GM23338 (cell line): ENCODE measurements around the gene TRDMT1.

Experiments used
- CREB1 ChIP-seq: fragments of 250-450 bp; sonication (Bioruptor Pico); IDR thresholded peaks from 2 replicates; pipeline ENCODE4 v1.5.0; 2020; ENCODE audit warnings: low read depth, mild to moderate bottlenecking, moderate library complexity
- EZH2 ChIP-seq: fragments of 200-600 bp; sonication (generic); IDR thresholded peaks from one replicate; pipeline ENCODE4 v1.8.0; 2017; ENCODE audit warnings: antibody characterized with exemption, mild to moderate bottlenecking, low read depth; ENCODE audit not compliant: unreplicated experiment
- EZH2phosphoT487 ChIP-seq: fragments of 200-600 bp; sonication (generic); IDR thresholded peaks from one replicate; pipeline ENCODE4 v1.8.1; 2018; ENCODE audit warnings: antibody characterized with exemption; ENCODE audit not compliant: unreplicated experiment
- JUNB ChIP-seq: IDR thresholded peaks from one replicate; pipeline ENCODE4 v1.6.1; 2016; ENCODE audit warnings: antibody characterized with exemption; ENCODE audit not compliant: unreplicated experiment
- NANOG ChIP-seq: IDR thresholded peaks from 2 replicates; pipeline ENCODE4 v1.6.1; 2016; ENCODE audit warnings: antibody characterized with exemption, borderline replicate concordance
- POLR2AphosphoS5 ChIP-seq: IDR thresholded peaks from 2 replicates; pipeline ENCODE4 v1.6.1; 2016; ENCODE audit warnings: antibody characterized with exemption, low read depth
- STAT1 ChIP-seq: IDR thresholded peaks from one replicate; pipeline ENCODE4 v1.6.1; 2016; ENCODE audit warnings: antibody characterized with exemption; ENCODE audit not compliant: unreplicated experiment
- ZNF114 ChIP-seq: fragments of 250-450 bp; sonication (Bioruptor Pico); IDR thresholded peaks from 2 replicates; pipeline ENCODE4 v1.5.0; 2020; ENCODE audit warnings: mild to moderate bottlenecking, moderate library complexity
- ZNF331 ChIP-seq: fragments of 250-450 bp; sonication (Bioruptor Pico); IDR thresholded peaks from 2 replicates; pipeline ENCODE4 v1.5.0; 2020; ENCODE audit warnings: low read depth, mild to moderate bottlenecking, moderate library complexity
- TF ChIP-seq, protein P1 (sequence below), 2 experiments: fragments of 200-600 bp in 1 of 2; sonication (generic) in 1 of 2; conservative IDR thresholded peaks; 2 replicates each; pipeline versions ENCODE4 v1.5.1 to v1.6.1; 2016 to 2017; ENCODE audit warnings: antibody characterized with exemption in 2 of 2, low read depth in 2 of 2, mild to moderate bottlenecking in 2 of 2, moderate library complexity in 1 of 2
- TF ChIP-seq, protein P2 (sequence below): IDR thresholded peaks from one replicate; pipeline ENCODE4 v1.6.1; 2018; ENCODE audit warnings: antibody characterized with exemption; ENCODE audit not compliant: unreplicated experiment
- TF ChIP-seq, protein P3 (sequence below): IDR thresholded peaks from 2 replicates; pipeline ENCODE4 v1.6.1; 2016; ENCODE audit warnings: antibody characterized with exemption
- TF ChIP-seq, protein P4 (sequence below): fragments of 250-450 bp; sonication (Bioruptor Pico); IDR thresholded peaks from 2 replicates; pipeline ENCODE4 v1.5.0; 2020; ENCODE audit warnings: mild to moderate bottlenecking, moderate library complexity

DNA sequence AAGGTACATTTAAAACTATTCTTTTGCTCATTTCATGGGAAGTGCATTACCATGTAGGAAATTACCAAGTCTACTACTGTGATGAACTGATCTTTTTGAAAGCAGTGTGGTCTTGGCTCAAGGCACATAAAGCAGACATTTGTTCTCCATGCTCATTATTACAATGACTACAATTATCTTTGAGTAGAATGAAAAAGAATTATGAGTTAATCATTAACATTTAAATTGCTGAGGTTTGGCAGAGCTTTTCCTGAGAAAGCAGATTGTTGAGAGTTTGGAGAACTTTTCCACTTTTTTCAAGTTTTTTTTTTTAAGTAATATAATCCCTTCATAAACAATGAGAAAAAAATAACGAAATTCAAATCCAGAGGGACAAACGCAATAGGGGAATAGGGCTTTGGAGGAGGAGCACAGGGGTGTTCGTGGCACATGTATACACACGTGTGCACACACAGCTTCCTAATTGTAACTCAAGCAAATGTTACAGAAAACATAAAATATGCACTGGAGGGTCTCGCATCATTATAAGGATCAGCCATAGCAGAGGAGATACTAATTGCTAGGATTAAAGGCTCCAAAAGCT, 62.9 kb downstream of the TRDMT1 start:
- TF ChIP-seq EZH2 (no peak), POLR2AphosphoS5 (no peak), EZH2phosphoT487 (no peak), ZNF331 (CRISPR knock-in tag) (no peak), NANOG (no peak), JUNB (no peak), CREB1 (CRISPR knock-in tag) (no peak), STAT1 (no peak), ZNF114 (CRISPR knock-in tag) (no peak)
- TF ChIP-seq, protein P1, sequence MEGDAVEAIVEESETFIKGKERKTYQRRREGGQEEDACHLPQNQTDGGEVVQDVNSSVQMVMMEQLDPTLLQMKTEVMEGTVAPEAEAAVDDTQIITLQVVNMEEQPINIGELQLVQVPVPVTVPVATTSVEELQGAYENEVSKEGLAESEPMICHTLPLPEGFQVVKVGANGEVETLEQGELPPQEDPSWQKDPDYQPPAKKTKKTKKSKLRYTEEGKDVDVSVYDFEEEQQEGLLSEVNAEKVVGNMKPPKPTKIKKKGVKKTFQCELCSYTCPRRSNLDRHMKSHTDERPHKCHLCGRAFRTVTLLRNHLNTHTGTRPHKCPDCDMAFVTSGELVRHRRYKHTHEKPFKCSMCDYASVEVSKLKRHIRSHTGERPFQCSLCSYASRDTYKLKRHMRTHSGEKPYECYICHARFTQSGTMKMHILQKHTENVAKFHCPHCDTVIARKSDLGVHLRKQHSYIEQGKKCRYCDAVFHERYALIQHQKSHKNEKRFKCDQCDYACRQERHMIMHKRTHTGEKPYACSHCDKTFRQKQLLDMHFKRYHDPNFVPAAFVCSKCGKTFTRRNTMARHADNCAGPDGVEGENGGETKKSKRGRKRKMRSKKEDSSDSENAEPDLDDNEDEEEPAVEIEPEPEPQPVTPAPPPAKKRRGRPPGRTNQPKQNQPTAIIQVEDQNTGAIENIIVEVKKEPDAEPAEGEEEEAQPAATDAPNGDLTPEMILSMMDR (conservative IDR thresholded peaks at IDR 0.05; ENCODE audit: low read depth in 2 of 2) = no peak
- TF ChIP-seq, protein P2, sequence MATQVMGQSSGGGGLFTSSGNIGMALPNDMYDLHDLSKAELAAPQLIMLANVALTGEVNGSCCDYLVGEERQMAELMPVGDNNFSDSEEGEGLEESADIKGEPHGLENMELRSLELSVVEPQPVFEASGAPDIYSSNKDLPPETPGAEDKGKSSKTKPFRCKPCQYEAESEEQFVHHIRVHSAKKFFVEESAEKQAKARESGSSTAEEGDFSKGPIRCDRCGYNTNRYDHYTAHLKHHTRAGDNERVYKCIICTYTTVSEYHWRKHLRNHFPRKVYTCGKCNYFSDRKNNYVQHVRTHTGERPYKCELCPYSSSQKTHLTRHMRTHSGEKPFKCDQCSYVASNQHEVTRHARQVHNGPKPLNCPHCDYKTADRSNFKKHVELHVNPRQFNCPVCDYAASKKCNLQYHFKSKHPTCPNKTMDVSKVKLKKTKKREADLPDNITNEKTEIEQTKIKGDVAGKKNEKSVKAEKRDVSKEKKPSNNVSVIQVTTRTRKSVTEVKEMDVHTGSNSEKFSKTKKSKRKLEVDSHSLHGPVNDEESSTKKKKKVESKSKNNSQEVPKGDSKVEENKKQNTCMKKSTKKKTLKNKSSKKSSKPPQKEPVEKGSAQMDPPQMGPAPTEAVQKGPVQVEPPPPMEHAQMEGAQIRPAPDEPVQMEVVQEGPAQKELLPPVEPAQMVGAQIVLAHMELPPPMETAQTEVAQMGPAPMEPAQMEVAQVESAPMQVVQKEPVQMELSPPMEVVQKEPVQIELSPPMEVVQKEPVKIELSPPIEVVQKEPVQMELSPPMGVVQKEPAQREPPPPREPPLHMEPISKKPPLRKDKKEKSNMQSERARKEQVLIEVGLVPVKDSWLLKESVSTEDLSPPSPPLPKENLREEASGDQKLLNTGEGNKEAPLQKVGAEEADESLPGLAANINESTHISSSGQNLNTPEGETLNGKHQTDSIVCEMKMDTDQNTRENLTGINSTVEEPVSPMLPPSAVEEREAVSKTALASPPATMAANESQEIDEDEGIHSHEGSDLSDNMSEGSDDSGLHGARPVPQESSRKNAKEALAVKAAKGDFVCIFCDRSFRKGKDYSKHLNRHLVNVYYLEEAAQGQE = no peak
- TF ChIP-seq, protein P3, sequence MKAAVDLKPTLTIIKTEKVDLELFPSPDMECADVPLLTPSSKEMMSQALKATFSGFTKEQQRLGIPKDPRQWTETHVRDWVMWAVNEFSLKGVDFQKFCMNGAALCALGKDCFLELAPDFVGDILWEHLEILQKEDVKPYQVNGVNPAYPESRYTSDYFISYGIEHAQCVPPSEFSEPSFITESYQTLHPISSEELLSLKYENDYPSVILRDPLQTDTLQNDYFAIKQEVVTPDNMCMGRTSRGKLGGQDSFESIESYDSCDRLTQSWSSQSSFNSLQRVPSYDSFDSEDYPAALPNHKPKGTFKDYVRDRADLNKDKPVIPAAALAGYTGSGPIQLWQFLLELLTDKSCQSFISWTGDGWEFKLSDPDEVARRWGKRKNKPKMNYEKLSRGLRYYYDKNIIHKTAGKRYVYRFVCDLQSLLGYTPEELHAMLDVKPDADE = no peak
- TF ChIP-seq, protein P4, sequence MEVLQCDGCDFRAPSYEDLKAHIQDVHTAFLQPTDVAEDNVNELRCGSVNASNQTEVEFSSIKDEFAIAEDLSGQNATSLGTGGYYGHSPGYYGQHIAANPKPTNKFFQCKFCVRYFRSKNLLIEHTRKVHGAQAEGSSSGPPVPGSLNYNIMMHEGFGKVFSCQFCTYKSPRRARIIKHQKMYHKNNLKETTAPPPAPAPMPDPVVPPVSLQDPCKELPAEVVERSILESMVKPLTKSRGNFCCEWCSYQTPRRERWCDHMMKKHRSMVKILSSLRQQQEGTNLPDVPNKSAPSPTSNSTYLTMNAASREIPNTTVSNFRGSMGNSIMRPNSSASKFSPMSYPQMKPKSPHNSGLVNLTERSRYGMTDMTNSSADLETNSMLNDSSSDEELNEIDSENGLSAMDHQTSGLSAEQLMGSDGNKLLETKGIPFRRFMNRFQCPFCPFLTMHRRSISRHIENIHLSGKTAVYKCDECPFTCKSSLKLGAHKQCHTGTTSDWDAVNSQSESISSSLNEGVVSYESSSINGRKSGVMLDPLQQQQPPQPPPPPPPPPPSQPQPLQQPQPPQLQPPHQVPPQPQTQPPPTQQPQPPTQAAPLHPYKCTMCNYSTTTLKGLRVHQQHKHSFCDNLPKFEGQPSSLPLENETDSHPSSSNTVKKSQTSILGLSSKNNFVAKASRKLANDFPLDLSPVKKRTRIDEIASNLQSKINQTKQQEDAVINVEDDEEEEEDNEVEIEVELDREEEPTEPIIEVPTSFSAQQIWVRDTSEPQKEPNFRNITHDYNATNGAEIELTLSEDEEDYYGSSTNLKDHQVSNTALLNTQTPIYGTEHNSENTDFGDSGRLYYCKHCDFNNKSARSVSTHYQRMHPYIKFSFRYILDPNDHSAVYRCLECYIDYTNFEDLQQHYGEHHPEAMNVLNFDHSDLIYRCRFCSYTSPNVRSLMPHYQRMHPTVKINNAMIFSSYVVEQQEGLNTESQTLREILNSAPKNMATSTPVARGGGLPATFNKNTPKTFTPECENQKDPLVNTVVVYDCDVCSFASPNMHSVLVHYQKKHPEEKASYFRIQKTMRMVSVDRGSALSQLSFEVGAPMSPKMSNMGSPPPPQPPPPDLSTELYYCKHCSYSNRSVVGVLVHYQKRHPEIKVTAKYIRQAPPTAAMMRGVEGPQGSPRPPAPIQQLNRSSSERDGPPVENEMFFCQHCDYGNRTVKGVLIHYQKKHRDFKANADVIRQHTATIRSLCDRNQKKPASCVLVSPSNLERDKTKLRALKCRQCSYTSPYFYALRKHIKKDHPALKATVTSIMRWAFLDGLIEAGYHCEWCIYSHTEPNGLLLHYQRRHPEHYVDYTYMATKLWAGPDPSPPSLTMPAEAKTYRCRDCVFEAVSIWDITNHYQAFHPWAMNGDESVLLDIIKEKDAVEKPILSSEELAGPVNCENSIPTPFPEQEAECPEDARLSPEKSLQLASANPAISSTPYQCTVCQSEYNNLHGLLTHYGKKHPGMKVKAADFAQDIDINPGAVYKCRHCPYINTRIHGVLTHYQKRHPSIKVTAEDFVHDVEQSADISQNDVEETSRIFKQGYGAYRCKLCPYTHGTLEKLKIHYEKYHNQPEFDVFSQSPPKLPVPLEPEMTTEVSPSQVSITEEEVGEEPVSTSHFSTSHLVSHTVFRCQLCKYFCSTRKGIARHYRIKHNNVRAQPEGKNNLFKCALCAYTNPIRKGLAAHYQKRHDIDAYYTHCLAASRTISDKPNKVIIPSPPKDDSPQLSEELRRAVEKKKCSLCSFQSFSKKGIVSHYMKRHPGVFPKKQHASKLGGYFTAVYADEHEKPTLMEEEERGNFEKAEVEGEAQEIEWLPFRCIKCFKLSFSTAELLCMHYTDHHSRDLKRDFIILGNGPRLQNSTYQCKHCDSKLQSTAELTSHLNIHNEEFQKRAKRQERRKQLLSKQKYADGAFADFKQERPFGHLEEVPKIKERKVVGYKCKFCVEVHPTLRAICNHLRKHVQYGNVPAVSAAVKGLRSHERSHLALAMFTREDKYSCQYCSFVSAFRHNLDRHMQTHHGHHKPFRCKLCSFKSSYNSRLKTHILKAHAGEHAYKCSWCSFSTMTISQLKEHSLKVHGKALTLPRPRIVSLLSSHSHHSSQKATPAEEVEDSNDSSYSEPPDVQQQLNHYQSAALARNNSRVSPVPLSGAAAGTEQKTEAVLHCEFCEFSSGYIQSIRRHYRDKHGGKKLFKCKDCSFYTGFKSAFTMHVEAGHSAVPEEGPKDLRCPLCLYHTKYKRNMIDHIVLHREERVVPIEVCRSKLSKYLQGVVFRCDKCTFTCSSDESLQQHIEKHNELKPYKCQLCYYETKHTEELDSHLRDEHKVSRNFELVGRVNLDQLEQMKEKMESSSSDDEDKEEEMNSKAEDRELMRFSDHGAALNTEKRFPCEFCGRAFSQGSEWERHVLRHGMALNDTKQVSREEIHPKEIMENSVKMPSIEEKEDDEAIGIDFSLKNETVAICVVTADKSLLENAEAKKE (CRISPR knock-in tag) = no peak
